HG02610 (cell line): Measurements from ENCODE around the gene KREMEN1.

ENCODE experiments used
- ATAC-seq: cut with Tn5 transposase; IDR thresholded peaks from one replicate; pipeline ENCODE4 v1.9.1; 2021; ENCODE audit warnings: mild to moderate bottlenecking, moderate library complexity; ENCODE audit not compliant: unreplicated experiment

KREMEN1 gene

GRCh38 chr22:29175312-29175835, 102.5 kb downstream of the KREMEN1 start:
- no peak for ATAC-seq

- ATAC-seq: no peak
These were observed 111.4 kb downstream of the KREMEN1 start for GRCh38 chr22:29183971-29184848.

- ATAC-seq: no peak
These were observed 112.1 kb downstream of the KREMEN1 start for GRCh38 chr22:29184849-29185490.

- no peak for ATAC-seq
These were observed 113.5 kb downstream of the KREMEN1 start for GRCh38 chr22:29186302-29186701.

- no peak for ATAC-seq
These were observed 115.0 kb downstream of the KREMEN1 start for GRCh38 chr22:29187831-29188230.

- ATAC-seq: no peak
These were observed 117.2 kb downstream of the KREMEN1 start for GRCh38 chr22:29190051-29190450.

GRCh38 chr22:29190918-29191317, 118.1 kb downstream of the KREMEN1 start:
- no peak for ATAC-seq

GRCh38 chr22:29193021-29193420, 120.2 kb downstream of the KREMEN1 start:
- no peak for ATAC-seq

GRCh38 chr22:29194184-29194583, 121.3 kb downstream of the KREMEN1 start:
- ATAC-seq: no peak

GRCh38 chr22:29195118-29195963, 122.5 kb downstream of the KREMEN1 start:
- no peak for ATAC-seq

- ATAC-seq: no peak
These were observed 123.3 kb downstream of the KREMEN1 start for GRCh38 chr22:29195964-29196666.

GRCh38 chr22:29197096-29197495, 124.3 kb downstream of the KREMEN1 start:
- no peak for ATAC-seq

- no peak for ATAC-seq
These were observed 125.4 kb downstream of the KREMEN1 start for GRCh38 chr22:29198240-29198639.

- ATAC-seq: no peak
These were observed 127.0 kb downstream of the KREMEN1 start for GRCh38 chr22:29199702-29200400.

- ATAC-seq: no peak
These were observed 128.1 kb downstream of the KREMEN1 start for GRCh38 chr22:29200901-29201300.

GRCh38 chr22:29201782-29202181, 128.9 kb downstream of the KREMEN1 start:
- ATAC-seq: no peak

GRCh38 chr22:29202212-29203192, 129.7 kb downstream of the KREMEN1 start:
- peak; percentile 55 for ATAC-seq
